ENCODE data around the gene MCM5.

GRCh38 chr22:35357883-35358621, 41.9 kb upstream of the MCM5 start:
- TF ChIP-seq EZH2 (IDR thresholded peaks at IDR 0.05) (no peak), POLR2AphosphoS5 (IDR thresholded peaks at IDR 0.05; ENCODE audit: borderline replicate concordance, low read depth, low read length) (no peak)
